Spleen (tissue), 11 donors: ENCODE data around the gene TCERG1. TPM values are rescaled to one million over a fixed set of nuclear protein-coding genes. Genes with fewer than 3 reads are reported as not detected.
"Not testable (repeated sequence)": the region's sequence is repeated elsewhere in the genome, so short reads cannot be mapped to it uniquely, and the experiment has no call there.

ENCODE experiments used
- DNase-seq: peaks from one replicate; pipeline ENCODE4 v3.0.0-alpha.2; 2020
- H3K27ac ChIP-seq, 8 donors: fragments of 200-600 bp; sonication (generic) in 7 of 8; 1 replicate in 4 of 8; 2 replicates in 4 of 8; pipeline versions ENCODE4 v1.5.0 to v1.8.0; 2016 to 2021; ENCODE audit warnings: inconsistent platforms in 4 of 8, mild to moderate bottlenecking in 4 of 8, moderate library complexity in 1 of 8
- H3K27me3 ChIP-seq, 7 donors: fragments of 200-600 bp; sonication (generic) in 6 of 7; replicated peaks in 1 of 7; 1 replicate in 4 of 7; 2 replicates in 3 of 7; pipeline versions ENCODE4 v1.5.0 to v1.8.0; 2016 to 2021; ENCODE audit warnings: inconsistent platforms in 3 of 7, mild to moderate bottlenecking in 1 of 7
- H3K36me3 ChIP-seq, 6 donors: fragments of 200-600 bp; sonication (generic) in 5 of 6; 1 replicate in 4 of 6; 2 replicates in 2 of 6; pipeline versions ENCODE4 v1.5.0 to v1.8.0; 2016 to 2021; ENCODE audit warnings: inconsistent platforms in 2 of 6
- H3K4me1 ChIP-seq, 6 donors: fragments of 200-600 bp; sonication (generic) in 5 of 6; 1 replicate in 3 of 6; 2 replicates in 3 of 6; pipeline versions ENCODE4 v1.5.0 to v1.8.0; 2016 to 2021; ENCODE audit warnings: inconsistent platforms in 3 of 6
- H3K4me3 ChIP-seq, 8 donors: fragments of 200-600 bp; sonication (generic) in 7 of 8; 1 replicate in 4 of 8; 2 replicates in 4 of 8; pipeline versions ENCODE4 v1.5.0 to v1.8.0; 2016 to 2021; ENCODE audit warnings: inconsistent platforms in 4 of 8, mild to moderate bottlenecking in 4 of 8, moderate library complexity in 2 of 8
- H3K9me3 ChIP-seq, 8 donors: fragments of 200-600 bp; sonication (generic) in 7 of 8; 1 replicate in 4 of 8; 2 replicates in 4 of 8; pipeline versions ENCODE4 v1.5.0 to v1.8.0; 2016 to 2021; ENCODE audit warnings: inconsistent platforms in 4 of 8
- CTCF ChIP-seq, 11 experiments: fragments of 200-600 bp in 7 of 11; fragments of 450-650 bp in 4 of 11; sonication (generic) in 4 of 11; IDR thresholded peaks in 8 of 11; conservative IDR thresholded peaks in 3 of 11; 1 replicate in 7 of 11; 2 replicates in 4 of 11; pipeline versions ENCODE4 v1.4.0 to v1.8.0; 2016 to 2021; ENCODE audit warnings: antibody characterized with exemption in 11 of 11, inconsistent platforms in 4 of 11, mild to moderate bottlenecking in 1 of 11
- POLR2A ChIP-seq, 3 donors: fragments of 450-650 bp; IDR thresholded peaks; one replicate each; pipeline ENCODE4 v1.5.1; 2017; ENCODE audit warnings: antibody characterized with exemption in 3 of 3, mild to moderate bottlenecking in 1 of 3
- POLR2AphosphoS5 ChIP-seq, 3 donors: sonication (generic); formaldehyde crosslinking; IDR thresholded peaks; one replicate each; pipeline ENCODE4 v1.5.1; 2017; ENCODE audit warnings: antibody characterized with exemption in 3 of 3
- WGBS, 5 donors: extraction: QIAGEN DNeasy Blood & Tissue Kit in 3 of 5; methylation state at CpG; one replicate each; pipeline versions ENCODE4 v1.1.5 to v1.1.7; 2013 to 2018; 5-methylcytosine and 5-hydroxymethylcytosine counted together
- intact Hi-C: fragments of 100-400 bp; cut with DNase I; formaldehyde crosslinking; loops from one replicate; pipeline ENCODE4 v1.15.0; 2023; ENCODE audit warnings: low total_unique reads
- polyA plus RNA-seq, 3 donors: library from polyadenylated mRNA; stranded (reverse); fragments of 200-250 nt; gene quantifications; one replicate each; pipeline ENCODE4 v1.2.1, GENCODE V29; 2013
- small RNA-seq, 4 donors: library from RNA; depleted of rRNA; stranded (forward); fragments of <200 nt; gene quantifications; one replicate each; pipeline ENCODE3, GENCODE V24; 2016
- total RNA-seq, 7 donors: library from RNA; depleted of rRNA in 3 of 7; stranded (reverse); fragments of >200 nt in 3 of 7; fragmentation: NEBNext Ultra II Directional in 4 of 7; extraction: Animal tissue kit (Norgen Biotek cat#: 25700) in 4 of 7; gene quantifications; one replicate each; pipeline versions ENCODE4 v1.1.0 to v1.2.1, GENCODE V29; 2016 to 2021
- donor health status: healthy with polysubstance abuse.
- donor health status: DM: no; HTN: no; CAD: no; lungs with moderate emphysema.
- donor health status: DM: no; HTN: no; CAD: no.
- donor health status: Bipolar disorder and iron deficiency.
- donor health status: healthy.
- donor health status: DM: no; HTN: no; CAD: no.
- donor health status: DM: yes; HTN: yes; CAD: no.

Gene TCERG1
- total and polyA plus RNA-seq, 10 donors, result 43.7 to 117 (median 75.4) TPM

- Histone ChIP-seq H3K4me3 (no peak overlapping the region), H3K36me3 (no peaks in the 10 kb centered on the region), H3K27me3 (no peaks in the 10 kb centered on the region), H3K4me1 (no peaks in the 10 kb centered on the region), H3K9me3 (no peaks in the 10 kb centered on the region), H3K27ac (no peak overlapping the region)
- TF ChIP-seq CTCF (IDR thresholded peaks at IDR 0.05 in 8 of 11, conservative IDR thresholded peaks at IDR 0.05 in 3 of 11) (no peak), POLR2AphosphoS5 (IDR thresholded peaks at IDR 0.05) (no peak), POLR2A (IDR thresholded peaks at IDR 0.05) (no peak)
- intact Hi-C loops, result loop anchor here (5.0 kb wide), 1 partner anchor 413 kb away; no protein-coding TSS in a partner anchor
- DNase-seq, result no peak
Measured at GRCh38 chr5:146549615-146550014, 102.5 kb downstream of the TCERG1 start.

GRCh38 chr5:146553446-146553845 is 106.3 kb downstream of the TCERG1 start:
- no peak overlapping the region for H3K27ac ChIP-seq
- no peaks in the 10 kb centered on the region for H3K4me1 ChIP-seq
- no peak for DNase-seq
- no peak overlapping the region for H3K4me3 ChIP-seq
- no peaks in the 10 kb centered on the region for H3K27me3 ChIP-seq
- WGBS, 5 donors, result 33 to 46% (median 40%) methylated on average over 3 of the region's 3 CpGs
- no peaks in the 10 kb centered on the region for H3K9me3 ChIP-seq
- TF ChIP-seq POLR2A (IDR thresholded peaks at IDR 0.05) (no peak), POLR2AphosphoS5 (IDR thresholded peaks at IDR 0.05) (no peak)
- H3K36me3 ChIP-seq, result no peaks in the 10 kb centered on the region
- intact Hi-C loops, result no loop called here

- DNase-seq, H3K36me3 ChIP-seq, H3K27ac ChIP-seq, intact Hi-C loops, H3K4me1 ChIP-seq, H3K27me3 ChIP-seq, H3K4me3 ChIP-seq, H3K9me3 ChIP-seq: not testable (repeated sequence)
- WGBS, 5 donors, result 67 to 88% (median 83%) methylated on average over 1 to 4 of the region's 4 CpGs
Measured at GRCh38 chr5:146556884-146557283, 109.8 kb downstream of the TCERG1 start.

- no peak for DNase-seq
- intact Hi-C loops, result no loop called here
- TF ChIP-seq CTCF (IDR thresholded peaks at IDR 0.05 in 8 of 11, conservative IDR thresholded peaks at IDR 0.05 in 3 of 11) (no peak), POLR2AphosphoS5 (IDR thresholded peaks at IDR 0.05) (no peak), POLR2A (IDR thresholded peaks at IDR 0.05) (no peak)
- Histone ChIP-seq H3K36me3 (no peaks in the 10 kb centered on the region), H3K9me3 (no peaks in the 10 kb centered on the region), H3K27me3 (no peaks in the 10 kb centered on the region), H3K27ac (no peak overlapping the region), H3K4me1 (no peaks in the 10 kb centered on the region), H3K4me3 (no peak overlapping the region)
- 59 to 78% (median 61%) methylated on average over 3 of the region's 3 CpGs for WGBS, 5 donors
Measured at GRCh38 chr5:146560205-146560812, 113.2 kb downstream of the TCERG1 start.

Small RNA genes lying within 50 kb of the gene (small RNA-seq; reads per million reads assigned to genes)
- gene RF02271, result 0 reads per million in 4 donors

Other genes with a start within 250 kb of the TCERG1 start
- gene RBM27, start 243.7 kb upstream of the TCERG1 start, total RNA-seq, result 10 to 100 TPM; 16.8 to 26.4 (median 19.9) TPM
- 1 to 10 TPM; 5.5 to 7.7 (median 6.2) TPM for gene RBM27, start 243.7 kb upstream of the TCERG1 start, polyA plus RNA-seq
- gene POU4F3, start 108.5 kb upstream of the TCERG1 start, total RNA-seq, result under 1 TPM in 2 of 7 donors, not detected in 5; 0.10 to 0.16 TPM
- gene POU4F3, start 108.5 kb upstream of the TCERG1 start, polyA plus RNA-seq, result under 1 TPM in 2 of 3 donors, not detected in 1; 0.03 TPM
- gene GPR151, start 68.9 kb downstream of the TCERG1 start, total RNA-seq, result not detected
- not detected for gene GPR151, start 68.9 kb downstream of the TCERG1 start, polyA plus RNA-seq